ENCODE data around the gene FSCN2. TPM values are rescaled to one million over a fixed set of nuclear protein-coding genes. Genes with fewer than 3 reads are reported as not detected.

FSCN2 gene
- total and polyA plus RNA-seq, 8 donors = 2.5 to 15.3 (median 10.7) TPM

DNA sequence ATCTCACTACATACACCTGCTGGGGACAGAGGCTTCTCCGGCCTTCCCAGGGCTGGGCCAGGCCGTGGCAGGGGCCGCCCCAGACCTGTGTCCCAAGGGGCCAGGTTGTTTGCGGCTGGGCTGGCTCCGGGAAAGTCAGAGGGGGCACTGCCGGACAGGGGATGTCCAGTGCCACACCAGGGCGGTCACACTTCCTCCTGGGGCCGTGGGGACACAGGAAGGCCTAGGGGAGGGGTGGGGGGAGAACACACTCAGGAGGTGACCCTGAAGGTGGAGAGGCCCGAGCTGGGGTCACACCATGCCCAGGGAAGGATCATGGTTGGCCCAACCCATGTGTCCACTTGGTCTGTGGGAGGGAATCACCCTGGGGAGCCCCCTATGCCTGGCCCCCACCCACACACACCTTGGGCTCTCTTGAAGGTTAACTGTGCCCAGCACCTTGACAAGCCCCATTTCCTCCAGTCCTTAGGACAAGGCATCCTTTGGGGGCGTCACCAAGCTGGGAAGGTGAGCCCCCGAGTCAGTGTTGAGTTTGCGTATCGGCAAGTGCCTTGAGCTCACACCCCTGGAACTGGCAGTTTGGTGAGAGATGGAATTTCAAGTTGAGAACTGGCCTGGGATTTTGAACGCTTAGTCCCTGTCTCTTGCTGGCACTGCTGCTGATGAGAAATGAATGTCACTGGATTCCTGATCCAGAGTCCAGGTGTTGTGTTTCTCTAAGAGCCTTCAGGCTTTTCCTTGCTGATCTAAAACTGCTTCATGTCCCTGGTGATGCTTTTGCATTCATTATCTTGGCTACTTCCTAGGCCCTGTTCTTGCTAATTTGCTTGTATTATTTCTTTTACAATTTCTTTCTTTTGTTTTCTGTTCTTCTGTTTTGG is 7.9 kb upstream of the FSCN2 start:
- 75 to 77% methylated on average over 13 to 14 of the region's 14 CpGs for WGBS, 2 donors
- peak in 3 of 4 donors; percentile 3 to 16 (median 13) for ATAC-seq
- Histone ChIP-seq H3K9me3 (no peaks in the 10 kb centered on the region), H3K36me3 (no peaks in the 10 kb centered on the region), H3K27me3 (no peaks in the 10 kb centered on the region), H3K27ac (peak overlapping the region; percentile 43 to 76 (median 72)), H3K4me1 (peaks cover 6 to 32% (median 15%) of the 10 kb centered on the region in 3 donors), H3K4me3 (peak overlapping the region in 3 of 4 donors; percentile 37 to 72 (median 60))
- no peak for FAIRE-seq
- TF ChIP-seq CTCF (IDR thresholded peaks at IDR 0.05) = no peak
- intact Hi-C loops (cut with DNase I) = no loop called here
- DNase-seq = peak in 5 of 6 donors; percentile 19 to 85 (median 39)

DNA sequence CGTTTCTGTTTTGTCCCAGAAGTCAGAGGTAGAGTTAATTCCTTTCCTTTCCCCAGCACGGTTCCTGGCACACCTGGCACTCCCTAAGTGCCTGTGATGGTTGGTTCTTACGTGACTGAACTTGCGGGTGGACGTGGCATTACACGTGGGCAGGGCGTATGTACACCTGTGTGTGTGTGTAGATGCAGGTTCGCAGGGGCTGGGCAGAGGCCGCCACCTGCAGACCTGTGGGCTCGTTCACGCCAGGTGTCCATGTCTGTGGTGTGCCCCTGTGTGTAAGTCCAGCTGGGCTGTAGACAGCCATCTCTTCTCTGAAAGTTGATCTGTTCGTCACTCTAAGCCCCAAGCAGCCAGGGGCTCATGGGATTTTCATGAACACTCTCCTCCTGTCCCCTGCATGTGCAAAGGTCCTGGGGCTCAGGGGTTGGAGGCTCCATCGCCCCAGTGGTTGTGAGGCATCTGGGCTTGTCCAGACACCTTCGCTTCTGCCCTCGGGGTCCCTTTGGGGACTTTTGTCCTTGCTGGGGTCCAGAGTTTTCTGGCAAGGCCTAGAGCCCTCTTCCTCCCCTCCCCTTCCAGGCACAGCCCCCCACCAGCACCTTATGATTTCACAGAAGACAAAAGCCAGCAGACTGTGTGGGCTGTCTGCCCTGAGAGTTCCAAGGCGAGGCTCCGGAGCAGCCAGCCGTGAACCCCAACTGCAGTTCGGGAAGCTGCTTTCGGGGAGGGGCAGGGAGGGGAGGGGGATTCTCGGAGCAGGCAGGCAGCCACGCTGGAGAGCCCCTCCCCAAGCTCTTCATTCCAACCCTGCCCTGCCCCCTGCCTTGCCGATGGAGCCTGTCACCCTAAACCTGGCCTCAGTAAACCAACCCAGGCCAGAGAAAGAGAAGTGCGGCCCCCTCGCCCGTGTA is 5.4 kb upstream of the FSCN2 start:
- Histone ChIP-seq H3K36me3 (no peaks in the 10 kb centered on the region), H3K27ac (no peak overlapping the region), H3K27me3 (no peaks in the 10 kb centered on the region), H3K4me3 (no peak overlapping the region), H3K9me3 (no peaks in the 10 kb centered on the region), H3K4me1 (peaks cover 0 to 20% (median 6%) of the 10 kb centered on the region in 3 donors)
- no peak for ATAC-seq
- peak in 3 of 6 donors; percentile 10 to 39 (median 35) for DNase-seq
- 83 to 85% methylated on average over 24 to 26 of the region's 26 CpGs for WGBS, 2 donors
- TF ChIP-seq CTCF (IDR thresholded peaks at IDR 0.05) = no peak
- intact Hi-C loops (cut with DNase I) = no loop called here
- FAIRE-seq = no peak

DNA sequence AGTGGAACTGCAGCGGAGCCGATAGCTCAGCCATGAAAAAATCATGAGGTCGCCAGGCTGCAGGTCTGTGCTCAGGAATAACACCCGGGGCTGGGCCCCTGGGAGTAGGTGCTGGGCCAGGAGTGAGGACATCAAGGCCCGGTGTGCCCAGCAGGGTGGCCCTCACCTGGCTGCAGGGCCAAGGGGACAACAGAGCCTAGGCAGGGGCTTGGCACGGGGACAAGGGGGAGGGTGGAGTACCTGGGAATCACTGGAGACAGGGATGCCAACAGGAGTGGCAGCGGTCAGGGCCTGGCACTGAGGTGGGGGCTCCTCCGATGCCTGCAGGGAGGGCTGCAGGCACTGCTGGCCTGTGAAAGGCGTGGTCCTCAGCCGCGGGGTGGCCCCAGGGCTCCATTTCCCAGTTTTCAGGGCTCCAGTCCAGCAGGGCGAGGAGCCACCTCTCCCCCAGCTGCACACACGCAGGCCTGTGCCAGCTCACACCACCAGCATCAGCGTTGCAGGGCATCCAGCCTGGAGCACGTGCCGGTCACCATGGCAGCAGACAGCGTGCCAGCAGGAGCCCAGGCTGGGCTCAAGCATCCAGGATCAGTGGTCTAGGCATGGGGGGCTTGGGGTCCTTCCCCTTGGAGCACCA is 4.7 kb upstream of the FSCN2 start:
- peak in 3 of 6 donors; percentile 15 to 74 (median 57) for DNase-seq
- intact Hi-C loops (cut with DNase I) = no loop called here
- 56 to 60% methylated on average over 16 to 17 of the region's 17 CpGs for WGBS, 2 donors
- no peak overlapping the region for H3K4me3 ChIP-seq
- H3K36me3 ChIP-seq = no peaks in the 10 kb centered on the region
- no peaks in the 10 kb centered on the region for H3K9me3 ChIP-seq
- peaks cover 0 to 13% (median 6%) of the 10 kb centered on the region in 3 donors for H3K4me1 ChIP-seq
- no peaks in the 10 kb centered on the region for H3K27me3 ChIP-seq
- no peak for FAIRE-seq
- H3K27ac ChIP-seq = no peak overlapping the region
- TF ChIP-seq CTCF (IDR thresholded peaks at IDR 0.05) = no peak
- no peak for ATAC-seq

GRCh38 chr17:81524039-81524864 is 3.9 kb upstream of the FSCN2 start:
- Histone ChIP-seq H3K27me3 (no peaks in the 10 kb centered on the region), H3K9me3 (no peaks in the 10 kb centered on the region), H3K36me3 (no peaks in the 10 kb centered on the region), H3K27ac (no peak overlapping the region), H3K4me3 (no peak overlapping the region), H3K4me1 (peaks cover 0 to 11% (median 6%) of the 10 kb centered on the region in 3 donors)
- WGBS, 2 donors = 80 to 83% methylated on average over 17 to 18 of the region's 18 CpGs
- no peak for TF ChIP-seq CTCF (IDR thresholded peaks at IDR 0.05)
- ATAC-seq (no peak), DNase-seq (peak in 1 of 6 donors; percentile 70), FAIRE-seq (no peak)
- intact Hi-C loops (cut with DNase I) = no loop called here

All from pancreas (tissue), 10 donors.